HepG2 (cell line): Measurements from ENCODE around the gene P2RY2. TPM values are rescaled to one million over a fixed set of nuclear protein-coding genes. Genes with fewer than 3 reads are reported as not detected.

Experiments
- CBFB ChIP-seq: sonication (generic); formaldehyde crosslinking; IDR thresholded peaks from 2 replicates; pipeline ENCODE4 v1.4.0; 2020; ENCODE audit warnings: missing genetic modification reagents
- MIER2 ChIP-seq: IDR thresholded peaks from 2 replicates; pipeline ENCODE4 v1.6.1; 2016; ENCODE audit warnings: missing biosample characterization, missing genetic modification reagents
- RORA ChIP-seq: sonication (generic); formaldehyde crosslinking; IDR thresholded peaks from 2 replicates; pipeline ENCODE4 v1.5.0; 2020; ENCODE audit warnings: mild to moderate bottlenecking, missing genetic modification reagents, moderate library complexity
- WIZ ChIP-seq: sonication (generic); formaldehyde crosslinking; IDR thresholded peaks from 2 replicates; pipeline ENCODE4 v1.5.1; 2020; ENCODE audit warnings: mild to moderate bottlenecking, missing genetic modification reagents
- ZFP91 ChIP-seq: sonication (generic); formaldehyde crosslinking; IDR thresholded peaks from 2 replicates; pipeline ENCODE4 v1.9.0; 2022; ENCODE audit warnings: missing genetic modification reagents, mild to moderate bottlenecking, borderline replicate concordance
- ZNF207 ChIP-seq: fragments of 450-650 bp; IDR thresholded peaks from 2 replicates; pipeline ENCODE4 v1.6.1; 2016; ENCODE audit warnings: antibody characterized with exemption, borderline replicate concordance
- ZNF337 ChIP-seq: sonication (generic); formaldehyde crosslinking; IDR thresholded peaks from 2 replicates; pipeline ENCODE4 v1.5.1; 2020; ENCODE audit warnings: missing genetic modification reagents, low read depth, mild to moderate bottlenecking, borderline replicate concordance
- ZNF740 ChIP-seq: sonication (generic); formaldehyde crosslinking; IDR thresholded peaks from 2 replicates; pipeline ENCODE4 v1.4.0; 2020; ENCODE audit warnings: missing genetic modification reagents
- ZNF83 ChIP-seq: sonication (generic); formaldehyde crosslinking; IDR thresholded peaks from 2 replicates; pipeline ENCODE4 v1.4.0; 2020; ENCODE audit warnings: missing genetic modification reagents, mild to moderate bottlenecking, borderline replicate concordance
- ZSCAN21 ChIP-seq: sonication (generic); formaldehyde crosslinking; IDR thresholded peaks from 2 replicates; pipeline ENCODE4 v1.8.0; 2022; ENCODE audit warnings: mild to moderate bottlenecking, missing genetic modification reagents, moderate library complexity, borderline replicate concordance
- polyA plus RNA-seq, 8 experiments: library from polyadenylated mRNA; depleted of rRNA in 3 of 8; stranded (reverse) in 7 of 8; unstranded in 1 of 8; fragments of >200 nt; fragmentation: Illumina TruSeq in 4 of 8; extraction: Trizol in 4 of 8; gene quantifications; 2 replicates each; pipeline versions ENCODE4 v1.2.1 to v1.2.3, GENCODE V29; 2011 to 2016; ENCODE audit warnings: low read depth in 4 of 8, missing spikeins in 1 of 8, mixed read lengths in 1 of 8; ENCODE audit not compliant: insufficient read depth in 1 of 8
- total RNA-seq, 5 experiments: library from RNA; depleted of rRNA; stranded (reverse); fragments of >200 nt; fragmentation: Illumina TruSeq; extraction: Trizol; gene quantifications; 2 replicates each; pipeline ENCODE4 v1.2.3, GENCODE V29; 2016; ENCODE audit warnings: low read depth in 1 of 5
- TF ChIP-seq, protein P1 (sequence below): sonication (generic); formaldehyde crosslinking; IDR thresholded peaks from one replicate; pipeline ENCODE4 v1.5.1; 2020; ENCODE audit warnings: mild to moderate bottlenecking, missing genetic modification reagents; ENCODE audit errors: not compliant biosample characterization
- TF ChIP-seq, protein P2 (sequence below): sonication (generic); formaldehyde crosslinking; IDR thresholded peaks from 2 replicates; pipeline ENCODE4 v1.4.0; 2020; ENCODE audit warnings: mild to moderate bottlenecking, low read depth, missing genetic modification reagents

P2RY2 gene
- total and polyA plus RNA-seq, 2 of the 13 experiments (the other 11 are each of a cell fraction or from before 2014, with no cell fraction given): 0.95 to 3.1 TPM

DNA sequence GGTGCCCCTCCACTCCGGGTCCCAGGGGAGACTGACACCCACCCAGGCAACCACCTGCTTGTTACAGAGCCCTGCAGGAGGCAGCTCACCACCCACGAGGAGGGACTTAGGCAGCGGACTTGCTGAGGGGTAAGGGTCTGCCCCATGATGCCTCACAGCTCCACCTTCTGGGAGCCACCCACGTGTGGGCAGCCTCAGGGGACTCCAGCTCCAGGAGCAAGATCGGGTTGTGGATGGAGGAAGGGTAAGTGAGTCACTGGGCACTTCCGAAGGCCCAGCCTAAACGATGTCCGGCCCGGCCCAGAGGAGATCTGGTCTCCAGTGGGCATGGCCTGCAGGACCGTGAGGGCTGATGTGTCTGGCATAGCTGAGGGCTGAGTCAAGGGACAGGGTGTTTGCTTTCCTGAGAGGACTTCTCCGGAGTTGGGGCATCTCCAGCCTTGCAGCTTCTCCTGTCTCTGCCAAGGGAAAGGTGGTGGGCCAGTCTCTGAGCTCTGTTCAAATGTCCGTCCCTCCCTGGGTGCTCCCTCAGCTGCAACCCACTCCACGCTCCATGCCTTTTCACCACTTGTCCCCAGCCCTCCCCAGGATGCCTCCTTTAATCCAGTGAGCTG lies 32.3 kb upstream of the P2RY2 start (continued):
- TF ChIP-seq, protein P1, sequence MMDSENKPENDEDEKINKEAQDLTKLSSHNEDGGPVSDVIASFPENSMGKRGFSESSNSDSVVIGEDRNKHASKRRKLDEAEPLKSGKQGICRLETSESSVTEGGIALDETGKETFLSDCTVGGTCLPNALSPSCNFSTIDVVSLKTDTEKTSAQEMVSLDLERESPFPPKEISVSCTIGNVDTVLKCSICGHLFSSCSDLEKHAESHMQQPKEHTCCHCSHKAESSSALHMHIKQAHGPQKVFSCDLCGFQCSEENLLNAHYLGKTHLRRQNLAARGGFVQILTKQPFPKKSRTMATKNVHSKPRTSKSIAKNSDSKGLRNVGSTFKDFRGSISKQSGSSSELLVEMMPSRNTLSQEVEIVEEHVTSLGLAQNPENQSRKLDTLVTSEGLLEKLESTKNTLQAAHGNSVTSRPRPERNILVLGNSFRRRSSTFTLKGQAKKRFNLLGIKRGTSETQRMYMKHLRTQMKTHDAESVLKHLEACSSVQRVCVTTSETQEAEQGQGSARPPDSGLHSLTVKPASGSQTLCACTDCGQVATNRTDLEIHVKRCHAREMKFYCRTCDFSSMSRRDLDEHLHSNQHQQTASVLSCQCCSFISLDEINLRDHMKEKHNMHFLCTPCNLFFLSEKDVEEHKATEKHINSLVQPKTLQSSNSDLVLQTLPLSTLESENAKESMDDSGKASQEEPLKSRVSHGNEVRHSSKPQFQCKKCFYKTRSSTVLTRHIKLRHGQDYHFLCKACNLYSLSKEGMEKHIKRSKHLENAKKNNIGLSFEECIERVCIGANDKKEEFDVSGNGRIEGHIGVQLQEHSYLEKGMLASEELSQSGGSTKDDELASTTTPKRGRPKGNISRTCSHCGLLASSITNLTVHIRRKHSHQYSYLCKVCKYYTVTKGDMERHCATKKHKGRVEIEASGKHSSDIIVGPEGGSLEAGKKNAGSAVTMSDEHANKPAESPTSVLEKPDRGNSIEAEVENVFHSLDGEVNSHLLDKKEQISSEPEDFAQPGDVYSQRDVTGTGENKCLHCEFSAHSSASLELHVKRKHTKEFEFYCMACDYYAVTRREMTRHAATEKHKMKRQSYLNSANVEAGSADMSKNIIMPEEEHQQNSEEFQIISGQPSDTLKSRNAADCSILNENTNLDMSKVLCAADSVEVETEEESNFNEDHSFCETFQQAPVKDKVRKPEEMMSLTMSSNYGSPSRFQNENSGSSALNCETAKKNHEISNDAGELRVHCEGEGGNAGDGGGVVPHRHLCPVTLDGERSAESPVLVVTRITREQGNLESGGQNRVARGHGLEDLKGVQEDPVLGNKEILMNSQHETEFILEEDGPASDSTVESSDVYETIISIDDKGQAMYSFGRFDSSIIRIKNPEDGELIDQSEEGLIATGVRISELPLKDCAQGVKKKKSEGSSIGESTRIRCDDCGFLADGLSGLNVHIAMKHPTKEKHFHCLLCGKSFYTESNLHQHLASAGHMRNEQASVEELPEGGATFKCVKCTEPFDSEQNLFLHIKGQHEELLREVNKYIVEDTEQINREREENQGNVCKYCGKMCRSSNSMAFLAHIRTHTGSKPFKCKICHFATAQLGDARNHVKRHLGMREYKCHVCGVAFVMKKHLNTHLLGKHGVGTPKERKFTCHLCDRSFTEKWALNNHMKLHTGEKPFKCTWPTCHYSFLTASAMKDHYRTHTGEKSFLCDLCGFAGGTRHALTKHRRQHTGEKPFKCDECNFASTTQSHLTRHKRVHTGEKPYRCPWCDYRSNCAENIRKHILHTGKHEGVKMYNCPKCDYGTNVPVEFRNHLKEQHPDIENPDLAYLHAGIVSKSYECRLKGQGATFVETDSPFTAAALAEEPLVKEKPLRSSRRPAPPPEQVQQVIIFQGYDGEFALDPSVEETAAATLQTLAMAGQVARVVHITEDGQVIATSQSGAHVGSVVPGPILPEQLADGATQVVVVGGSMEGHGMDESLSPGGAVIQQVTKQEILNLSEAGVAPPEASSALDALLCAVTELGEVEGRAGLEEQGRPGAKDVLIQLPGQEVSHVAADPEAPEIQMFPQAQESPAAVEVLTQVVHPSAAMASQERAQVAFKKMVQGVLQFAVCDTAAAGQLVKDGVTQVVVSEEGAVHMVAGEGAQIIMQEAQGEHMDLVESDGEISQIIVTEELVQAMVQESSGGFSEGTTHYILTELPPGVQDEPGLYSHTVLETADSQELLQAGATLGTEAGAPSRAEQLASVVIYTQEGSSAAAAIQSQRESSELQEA: peak; percentile 13
- TF ChIP-seq ZFP91: peak; percentile 37; the same call in 1 of the 2 replicates
- TF ChIP-seq, protein P2, sequence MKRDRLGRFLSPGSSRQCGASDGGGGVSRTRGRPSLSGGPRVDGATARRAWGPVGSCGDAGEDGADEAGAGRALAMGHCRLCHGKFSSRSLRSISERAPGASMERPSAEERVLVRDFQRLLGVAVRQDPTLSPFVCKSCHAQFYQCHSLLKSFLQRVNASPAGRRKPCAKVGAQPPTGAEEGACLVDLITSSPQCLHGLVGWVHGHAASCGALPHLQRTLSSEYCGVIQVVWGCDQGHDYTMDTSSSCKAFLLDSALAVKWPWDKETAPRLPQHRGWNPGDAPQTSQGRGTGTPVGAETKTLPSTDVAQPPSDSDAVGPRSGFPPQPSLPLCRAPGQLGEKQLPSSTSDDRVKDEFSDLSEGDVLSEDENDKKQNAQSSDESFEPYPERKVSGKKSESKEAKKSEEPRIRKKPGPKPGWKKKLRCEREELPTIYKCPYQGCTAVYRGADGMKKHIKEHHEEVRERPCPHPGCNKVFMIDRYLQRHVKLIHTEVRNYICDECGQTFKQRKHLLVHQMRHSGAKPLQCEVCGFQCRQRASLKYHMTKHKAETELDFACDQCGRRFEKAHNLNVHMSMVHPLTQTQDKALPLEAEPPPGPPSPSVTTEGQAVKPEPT (CRISPR knock-in tag): no peak
- TF ChIP-seq ZNF83 (CRISPR knock-in tag): no peak
- TF ChIP-seq ZNF740: no peak
- no peak for TF ChIP-seq MIER2 (CRISPR knock-in tag)
- TF ChIP-seq CBFB (CRISPR knock-in tag): no peak
- no peak for TF ChIP-seq RORA (CRISPR knock-in tag)
- no peak for TF ChIP-seq ZNF207
- TF ChIP-seq ZNF337: no peak
- no peak for TF ChIP-seq WIZ (CRISPR knock-in tag)
- 0 out of 2 replicates have a peak, but pooled peaks have one; percentile 41 for TF ChIP-seq ZSCAN21
